GM12874 (cell line): ENCODE measurements around the gene SVOP.

Source experiments
- CTCF ChIP-seq: IDR thresholded peaks from 2 replicates; pipeline ENCODE4 v1.5.1; 2011; ENCODE audit warnings: low read depth, mild to moderate bottlenecking, control low read depth, low read length, moderate library complexity; ENCODE audit not compliant: insufficient read depth

The SVOP gene

GRCh38 chr12:108975024-108975593 lies 45.8 kb downstream of the SVOP start:
- TF ChIP-seq CTCF, result no peak

- TF ChIP-seq CTCF, result no peak
Measured at GRCh38 chr12:108973629-108974152, 47.2 kb downstream of the SVOP start.

- no peak for TF ChIP-seq CTCF
Measured at GRCh38 chr12:108972358-108972757, 48.5 kb downstream of the SVOP start.

- no peak for TF ChIP-seq CTCF
Measured at GRCh38 chr12:108969622-108970021, 51.2 kb downstream of the SVOP start.

GRCh38 chr12:108967869-108968540 lies 52.9 kb downstream of the SVOP start:
- peak; percentile 47; the same call in 1 of the 2 replicates for TF ChIP-seq CTCF

- TF ChIP-seq CTCF, result no peak
Measured at GRCh38 chr12:108966378-108967151, 54.3 kb downstream of the SVOP start.

- no peak for TF ChIP-seq CTCF
Measured at GRCh38 chr12:108965886-108966285, 55.0 kb downstream of the SVOP start.
